Ureter (tissue), 1 donor: ENCODE results near the gene COQ10A. TPM values are rescaled to one million over a fixed set of nuclear protein-coding genes. Genes with fewer than 3 reads are reported as not detected.

Experiments
- DNase-seq: peaks from one replicate; pipeline ENCODE4 v3.0.0-alpha.2; 2020; ENCODE audit warnings: low spot score
- total RNA-seq: library from RNA; stranded (reverse); gene quantifications from one replicate; pipeline ENCODE4 v1.2.4, GENCODE V29; 2023
- donor health status: DM: yes; HTN: yes; CAD: no.

The COQ10A gene
- total RNA-seq, 1 donor from 2014 or later: 7.6 TPM

DNA sequence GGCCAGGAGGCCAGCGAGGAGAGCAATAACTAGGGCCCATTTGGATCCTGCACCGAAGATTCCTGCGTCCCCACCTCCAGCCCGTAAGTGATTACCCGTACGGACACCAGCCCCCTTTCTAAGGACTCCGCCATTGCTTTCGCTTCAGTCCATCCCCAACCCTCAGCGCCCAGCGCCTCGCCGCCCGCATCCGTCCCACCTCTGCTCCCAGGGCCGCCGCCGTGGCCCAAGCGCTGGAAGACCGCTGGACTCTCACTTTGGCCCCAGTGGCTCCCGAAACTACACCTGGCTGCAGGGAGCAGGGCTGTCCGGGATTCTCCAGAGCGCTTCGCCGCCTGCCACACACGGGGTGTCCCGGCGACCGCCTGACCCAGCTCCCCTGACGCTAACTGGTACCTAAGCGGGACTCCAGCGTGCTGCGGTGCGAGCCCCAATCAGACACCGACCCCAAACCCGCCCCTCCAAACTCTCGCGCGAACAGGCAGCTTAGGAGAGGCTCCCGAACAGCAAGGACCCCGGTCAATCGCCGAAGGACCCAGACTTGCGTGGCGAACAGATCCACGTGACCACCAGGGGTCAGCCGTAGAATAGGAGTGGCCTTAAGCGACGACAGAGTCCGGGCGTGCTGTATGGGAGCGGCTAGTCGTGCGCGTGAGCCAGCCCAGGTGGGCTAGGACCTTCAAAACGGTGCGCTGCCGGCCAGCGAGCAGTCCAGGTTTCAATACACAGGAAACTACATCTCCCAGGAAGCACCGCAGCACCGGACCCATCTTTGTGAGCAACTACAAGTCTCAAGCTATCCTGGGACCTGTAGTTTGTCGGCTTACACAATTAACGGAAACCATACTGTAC lies 49.1 kb downstream of the COQ10A start, which contains the start of gene CNPY2:
TSS of gene CNPY2 (minus strand) at position 367 of the 852 bp plus-strand sequence. CDS start 771 bp downstream, outside the sequence.
- peak; percentile 95 for DNase-seq

DNA sequence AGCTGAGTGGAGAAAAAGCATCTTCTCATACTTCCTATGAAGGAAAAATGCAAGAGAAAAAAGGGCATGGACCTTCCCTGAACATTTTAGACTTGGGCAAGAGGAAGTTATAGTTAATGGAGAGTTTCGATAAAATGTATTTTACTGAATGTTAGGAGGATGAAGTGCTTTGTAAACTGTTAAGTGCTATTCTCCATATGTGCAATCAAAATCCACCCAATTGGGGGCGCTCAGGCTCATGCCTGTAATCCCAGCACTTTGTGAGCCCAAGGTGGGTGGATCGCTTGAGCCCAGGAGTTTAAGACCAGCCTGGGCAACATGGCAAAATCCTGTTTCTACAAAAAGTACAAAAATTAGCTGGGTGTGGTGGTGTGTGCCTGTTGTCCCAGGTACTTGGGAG lies 50.9 kb downstream of the COQ10A start:
- no peak for DNase-seq

Other genes starting within 250 kb of the COQ10A start
- 14.6 TPM for gene IKZF4, start 245.9 kb upstream of the COQ10A start, total RNA-seq
- 57.0 TPM for gene RPS26, start 225.0 kb upstream of the COQ10A start, total RNA-seq
- gene ERBB3, start 186.8 kb upstream of the COQ10A start, total RNA-seq: 129 TPM
- 139 TPM for gene PA2G4, start 162.4 kb upstream of the COQ10A start, total RNA-seq
- gene RPL41, start 150.3 kb upstream of the COQ10A start, total RNA-seq: 5,339 TPM
- gene ZC3H10, start 148.7 kb upstream of the COQ10A start, total RNA-seq: 9.8 TPM
- 131 TPM for gene ESYT1, start 138.7 kb upstream of the COQ10A start, total RNA-seq
- gene MYL6B, start 114.4 kb upstream of the COQ10A start, total RNA-seq: 37.8 TPM
- gene MYL6, start 108.6 kb upstream of the COQ10A start, total RNA-seq: 1,884 TPM
- 142 TPM for gene SMARCC2, start 77.5 kb upstream of the COQ10A start, total RNA-seq
- 48.8 TPM for gene RNF41, start 45.0 kb upstream of the COQ10A start, total RNA-seq
- gene NABP2, start 42.6 kb upstream of the COQ10A start, total RNA-seq: 27.9 TPM
- 0.57 TPM for gene SLC39A5, start 36.9 kb upstream of the COQ10A start, total RNA-seq
- gene ANKRD52, start 8.6 kb upstream of the COQ10A start, total RNA-seq: 43.9 TPM
- 196 TPM for gene CS, start 33.4 kb downstream of the COQ10A start, total RNA-seq
- gene CNPY2, start 49.0 kb downstream of the COQ10A start, total RNA-seq: 122 TPM
- gene PAN2, start 67.1 kb downstream of the COQ10A start, total RNA-seq: 103 TPM
- 0.49 TPM for gene IL23A, start 71.9 kb downstream of the COQ10A start, total RNA-seq
- gene STAT2, start 93.2 kb downstream of the COQ10A start, total RNA-seq: 158 TPM
- gene APOF, start 95.9 kb downstream of the COQ10A start, total RNA-seq: not detected
- 11.0 TPM for gene TIMELESS, start 182.5 kb downstream of the COQ10A start, total RNA-seq
- gene MIP, start 187.7 kb downstream of the COQ10A start, total RNA-seq: not detected
- gene SPRYD4, start 201.6 kb downstream of the COQ10A start, total RNA-seq: 6.8 TPM
- gene GLS2, start 221.2 kb downstream of the COQ10A start, total RNA-seq: 4.5 TPM